Muscle of arm (tissue), 14 donors: Measurements from ENCODE around the gene CASD1. TPM values are rescaled to one million over a fixed set of nuclear protein-coding genes. Genes with fewer than 3 reads are reported as not detected.
A peak's percentile ranks its signal among the peaks of the same experiment; 100 is the strongest.

Experiments used
- DNase-seq: peaks from one replicate; pipeline ENCODE4 v3.0.0-alpha.2; 2013
- long read RNA-seq, 11 donors: transcript quantifications; one replicate each; lab custom pipeline, GENCODE V29; 2026
- polyA plus RNA-seq, 12 donors: library from polyadenylated mRNA; unstranded; fragments of 120-200 nt; gene quantifications; one replicate each; pipeline ENCODE4 v1.2.1, GENCODE V29; 2013; ENCODE audit not compliant: insufficient read length in 12 of 12

The CASD1 gene
- 100 to 1,000 TPM in 1 of 12 donors, 10 to 100 TPM in 11; 43.3 to 466 (median 75.8) TPM for polyA plus RNA-seq
- long read RNA-seq, donor 1, partial matches to known transcripts, result 5 of 6 reads
- long read RNA-seq, donor 1, other reads (novel, unspliced or antisense), result 0 of 6 reads
- long read RNA-seq, donor 2, transcript CASD1-201 (18 exons, 3,942 nt), result major isoform, 6 of 6 reads
- long read RNA-seq, donor 2, partial matches to known transcripts, result 0 of 6 reads
- long read RNA-seq, donor 2, other reads (novel, unspliced or antisense), result 0 of 6 reads
- long read RNA-seq, donor 3, partial matches to known transcripts, result 6 of 10 reads
- long read RNA-seq, donor 3, other reads (novel, unspliced or antisense), result 0 of 10 reads
- long read RNA-seq, donor 4, partial matches to known transcripts, result 9 of 11 reads
- long read RNA-seq, donor 4, other reads (novel, unspliced or antisense), result 0 of 11 reads
- long read RNA-seq, donor 5, transcript CASD1-201 (18 exons, 3,942 nt), result major isoform, 8 of 8 reads
- long read RNA-seq, donor 5, partial matches to known transcripts, result 0 of 8 reads
- long read RNA-seq, donor 5, other reads (novel, unspliced or antisense), result 0 of 8 reads
- long read RNA-seq, donor 6, partial matches to known transcripts, result 12 of 13 reads
- long read RNA-seq, donor 6, other reads (novel, unspliced or antisense), result 0 of 13 reads
- long read RNA-seq, donor 7, result 0 reads
- long read RNA-seq, donor 8, partial matches to known transcripts, result 5 of 8 reads
- long read RNA-seq, donor 8, other reads (novel, unspliced or antisense), result 0 of 8 reads
- long read RNA-seq, donor 9, partial matches to known transcripts, result 8 of 8 reads
- long read RNA-seq, donor 9, other reads (novel, unspliced or antisense), result 0 of 8 reads
- long read RNA-seq, donor 10, partial matches to known transcripts, result 0 of 2 reads
- long read RNA-seq, donor 10, other reads (novel, unspliced or antisense), result 0 of 2 reads
- long read RNA-seq, donor 11, partial matches to known transcripts, result 0 of 2 reads
- long read RNA-seq, donor 11, other reads (novel, unspliced or antisense), result 0 of 2 reads

- peak; percentile 47 for DNase-seq
These were observed at the start of gene CASD1 for GRCh38 chr7:94509264-94509886. TSS of gene CASD1 (plus strand) at chr7:94509809. CDS start at chr7:94510085, 276 bp downstream.

DNA sequence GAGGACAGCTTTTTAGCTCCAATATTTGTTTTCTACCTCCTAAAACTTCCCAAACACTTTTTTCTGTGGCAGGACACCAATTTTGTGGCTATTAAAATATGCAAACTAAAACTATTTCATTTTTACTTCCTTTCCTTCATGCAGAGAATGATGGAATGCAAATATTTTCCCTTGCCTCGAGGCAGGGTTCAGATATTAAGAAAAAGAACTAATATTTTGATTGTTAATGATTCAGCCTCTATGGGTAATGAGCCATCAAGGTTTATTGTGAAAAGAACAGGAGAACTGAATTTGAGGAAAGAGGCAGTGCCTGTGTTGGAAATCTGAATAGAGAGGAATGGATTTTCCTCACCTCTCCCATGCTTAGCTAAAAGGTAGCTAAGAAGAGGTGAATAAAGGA is 43.1 kb upstream of the CASD1 start:
- DNase-seq, result no peak

DNA sequence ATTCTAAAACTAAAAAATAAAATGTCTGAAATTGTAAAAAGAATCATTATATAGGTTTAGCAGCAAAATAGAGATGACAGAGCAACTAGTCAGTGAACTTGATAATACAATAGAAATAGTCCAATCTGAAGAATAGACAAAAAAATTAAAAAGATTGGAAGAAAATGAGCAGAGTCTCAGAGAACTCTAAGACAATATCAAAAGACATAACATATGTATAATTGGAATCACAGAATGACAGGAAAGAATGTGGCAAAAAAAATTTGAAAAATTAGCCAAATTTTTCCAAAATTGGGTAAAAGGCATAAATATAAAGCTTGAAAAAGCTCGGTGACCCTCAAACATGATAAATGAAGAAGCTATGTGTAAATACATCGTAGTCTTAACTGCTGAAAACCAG is 38.0 kb upstream of the CASD1 start:
- DNase-seq, result no peak

GRCh38 chr7:94472608-94473007 is 37.0 kb upstream of the CASD1 start:
- DNase-seq, result no peak

DNA sequence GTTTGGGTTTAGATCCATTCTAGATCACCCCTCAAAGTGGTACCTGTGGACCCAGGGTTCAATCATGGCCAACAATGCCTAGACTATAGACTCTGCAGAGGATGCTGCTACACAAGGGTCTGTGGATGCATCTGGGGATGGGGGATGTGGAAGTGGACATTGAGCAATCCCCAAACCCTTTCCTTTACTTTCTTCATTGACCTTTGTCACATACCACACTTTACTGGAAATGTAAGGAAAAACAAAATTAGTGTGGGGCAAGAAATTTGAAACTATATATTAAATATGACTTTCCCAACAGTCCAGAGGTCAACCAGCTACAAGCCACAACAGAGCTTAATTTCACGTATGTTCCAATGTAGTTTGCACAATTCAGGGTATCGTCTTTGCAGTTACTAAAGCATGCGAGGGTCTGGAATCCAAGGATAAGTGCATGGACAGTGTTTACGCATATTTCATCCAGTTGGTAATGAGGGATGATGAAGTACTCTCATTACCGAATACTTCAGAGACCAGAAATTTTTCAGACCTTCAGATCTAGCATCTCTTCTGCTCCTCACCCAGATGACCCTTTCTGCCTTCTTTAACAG is 33.3 kb upstream of the CASD1 start:
- no peak for DNase-seq

DNA sequence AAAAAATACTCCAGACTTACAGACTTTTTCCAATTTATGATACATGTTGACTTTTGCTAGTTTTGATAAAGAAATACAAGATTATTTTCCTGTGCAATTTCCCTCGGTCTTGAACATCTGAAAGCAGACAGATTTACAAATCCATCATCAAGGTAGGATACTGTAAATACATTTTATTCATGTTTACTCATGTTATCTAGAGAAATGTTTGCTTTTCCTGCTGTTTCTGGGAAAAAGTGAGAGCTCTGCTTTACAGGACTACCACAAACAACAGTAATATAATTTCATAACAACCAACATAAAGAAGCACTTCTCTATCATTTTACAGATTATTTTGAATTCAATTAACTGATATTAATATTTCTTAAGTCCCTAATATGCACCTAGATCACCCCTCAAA is 31.7 kb upstream of the CASD1 start:
- no peak for DNase-seq

GRCh38 chr7:94478648-94479214 is 30.9 kb upstream of the CASD1 start:
- DNase-seq, result no peak

DNA sequence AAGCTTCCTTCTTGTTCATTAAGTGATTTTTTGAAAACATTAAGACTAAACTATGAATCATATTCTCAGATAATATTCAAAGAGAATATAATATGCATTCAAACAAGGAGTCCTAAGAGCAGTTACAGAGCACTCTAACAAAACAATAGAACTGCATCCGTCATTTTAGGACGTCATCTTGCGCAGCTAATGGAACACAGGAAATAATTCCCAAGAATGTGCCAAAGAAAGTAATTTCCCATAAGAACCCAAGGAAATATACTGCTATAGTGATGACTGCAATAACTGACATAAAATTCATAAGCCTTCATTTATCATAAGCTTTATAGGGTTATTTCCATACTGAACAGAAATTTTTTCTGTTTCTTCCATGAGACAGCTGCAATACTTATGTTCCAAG is 28.3 kb upstream of the CASD1 start:
- no peak for DNase-seq

- DNase-seq, result no peak
These were observed 26.8 kb upstream of the CASD1 start for GRCh38 chr7:94482796-94483195.

- no peak for DNase-seq
These were observed 25.8 kb upstream of the CASD1 start for GRCh38 chr7:94483843-94484242.

- no peak for DNase-seq
These were observed 23.4 kb upstream of the CASD1 start for GRCh38 chr7:94486216-94486615.

DNA sequence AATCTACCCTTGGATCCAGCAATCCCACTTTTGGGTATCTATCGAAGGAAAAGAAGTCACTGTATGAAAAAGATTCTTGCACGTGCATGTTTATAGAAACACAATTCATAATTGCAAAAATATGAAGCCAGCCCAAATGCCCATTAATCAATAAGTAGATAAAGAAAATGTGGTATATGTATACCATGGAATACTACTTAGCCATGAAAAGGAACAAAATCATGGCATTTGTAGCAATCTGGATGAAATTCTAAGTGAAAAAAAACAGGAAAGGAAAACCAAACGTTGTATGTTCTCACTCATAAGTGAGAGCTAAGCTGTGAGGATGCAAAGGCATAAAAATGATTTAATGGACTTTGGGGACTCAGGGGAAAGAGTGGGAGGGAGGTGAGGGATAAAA is 18.2 kb upstream of the CASD1 start:
- no peak for DNase-seq

- DNase-seq, result no peak
These were observed 17.0 kb upstream of the CASD1 start for GRCh38 chr7:94492601-94493000.

DNA sequence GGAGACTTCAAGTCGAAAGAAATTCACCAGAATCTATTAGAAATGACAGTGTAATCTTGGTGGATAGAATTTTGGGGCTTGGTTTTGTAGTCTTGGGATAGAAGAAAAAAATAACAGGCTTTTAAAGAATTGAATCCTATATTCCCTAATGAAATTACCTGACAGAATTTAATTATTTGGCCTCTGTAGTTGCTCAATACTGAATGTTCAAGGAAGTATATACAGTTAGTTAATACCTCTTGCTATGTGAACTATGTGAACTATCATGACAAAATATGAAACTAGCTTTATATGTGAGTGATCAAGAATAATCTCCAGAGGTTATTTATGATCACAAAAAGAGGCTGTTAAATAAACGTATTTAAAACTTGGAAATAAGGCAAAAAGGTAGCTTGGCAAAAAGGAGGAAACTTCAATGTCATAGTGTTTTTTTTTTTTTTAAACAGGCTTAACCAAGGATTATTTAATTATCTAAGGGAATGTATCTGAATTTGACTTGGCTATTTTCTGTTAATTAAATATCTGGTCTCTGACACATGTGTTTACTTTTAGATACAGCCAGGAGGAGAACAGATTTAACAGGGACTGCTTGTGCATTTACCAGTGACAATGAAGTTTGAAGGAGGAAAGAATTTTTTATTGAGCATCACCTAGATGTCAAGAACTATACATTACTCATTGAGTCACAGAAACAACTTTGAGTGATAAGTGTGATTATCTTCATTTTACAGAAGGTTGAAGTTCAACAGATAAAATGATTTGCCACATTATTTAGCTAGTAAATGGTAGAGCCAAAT is 11.5 kb upstream of the CASD1 start:
- DNase-seq, result no peak

DNA sequence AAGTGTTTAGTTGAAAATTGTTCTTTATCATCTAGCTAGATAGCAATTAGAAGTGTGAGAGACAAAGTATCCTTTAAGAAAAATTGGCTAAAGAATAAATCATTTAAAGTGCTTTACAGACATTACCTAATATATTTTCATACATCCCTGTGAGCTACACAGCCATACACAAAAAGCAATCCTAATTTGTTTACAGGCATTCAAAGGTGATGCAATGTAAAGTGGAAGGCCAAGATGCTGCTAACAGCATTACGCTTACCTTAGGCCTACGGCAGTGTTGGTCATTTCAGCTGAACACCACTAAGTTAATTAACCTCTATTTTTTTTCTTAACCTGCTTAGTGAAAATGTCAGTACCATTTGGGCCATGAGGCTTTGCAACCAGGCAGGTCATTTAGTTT is 10.7 kb upstream of the CASD1 start:
- no peak for DNase-seq

- no peak for DNase-seq
These were observed 2.1 kb upstream of the CASD1 start for GRCh38 chr7:94507462-94507861.

GRCh38 chr7:94507962-94508361 is 1.6 kb upstream of the CASD1 start:
- no peak for DNase-seq

GRCh38 chr7:94509887-94510581 is 425 bp downstream of the CASD1 start:
- peak; percentile 77 for DNase-seq

GRCh38 chr7:94510582-94511496 is 1.2 kb downstream of the CASD1 start:
- DNase-seq, result peak; percentile 66
